LNCAP (cell line): ENCODE results near the gene PLIN5.
A peak's percentile ranks its signal among the peaks of the same experiment; 100 is the strongest.

Source experiments
- TF ChIP-seq, protein P1 (sequence below): fragments of 450-650 bp; IDR thresholded peaks from 2 replicates; pipeline ENCODE4 v1.5.1; 2017; ENCODE audit warnings: mild to moderate bottlenecking

The PLIN5 gene

GRCh38 chr19:4573682-4574081, 38.7 kb upstream of the PLIN5 start:
- TF ChIP-seq, protein P1, sequence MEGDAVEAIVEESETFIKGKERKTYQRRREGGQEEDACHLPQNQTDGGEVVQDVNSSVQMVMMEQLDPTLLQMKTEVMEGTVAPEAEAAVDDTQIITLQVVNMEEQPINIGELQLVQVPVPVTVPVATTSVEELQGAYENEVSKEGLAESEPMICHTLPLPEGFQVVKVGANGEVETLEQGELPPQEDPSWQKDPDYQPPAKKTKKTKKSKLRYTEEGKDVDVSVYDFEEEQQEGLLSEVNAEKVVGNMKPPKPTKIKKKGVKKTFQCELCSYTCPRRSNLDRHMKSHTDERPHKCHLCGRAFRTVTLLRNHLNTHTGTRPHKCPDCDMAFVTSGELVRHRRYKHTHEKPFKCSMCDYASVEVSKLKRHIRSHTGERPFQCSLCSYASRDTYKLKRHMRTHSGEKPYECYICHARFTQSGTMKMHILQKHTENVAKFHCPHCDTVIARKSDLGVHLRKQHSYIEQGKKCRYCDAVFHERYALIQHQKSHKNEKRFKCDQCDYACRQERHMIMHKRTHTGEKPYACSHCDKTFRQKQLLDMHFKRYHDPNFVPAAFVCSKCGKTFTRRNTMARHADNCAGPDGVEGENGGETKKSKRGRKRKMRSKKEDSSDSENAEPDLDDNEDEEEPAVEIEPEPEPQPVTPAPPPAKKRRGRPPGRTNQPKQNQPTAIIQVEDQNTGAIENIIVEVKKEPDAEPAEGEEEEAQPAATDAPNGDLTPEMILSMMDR, result no peak

GRCh38 chr19:4571305-4571917, 36.4 kb upstream of the PLIN5 start:
- TF ChIP-seq, protein P1, result no peak

DNA sequence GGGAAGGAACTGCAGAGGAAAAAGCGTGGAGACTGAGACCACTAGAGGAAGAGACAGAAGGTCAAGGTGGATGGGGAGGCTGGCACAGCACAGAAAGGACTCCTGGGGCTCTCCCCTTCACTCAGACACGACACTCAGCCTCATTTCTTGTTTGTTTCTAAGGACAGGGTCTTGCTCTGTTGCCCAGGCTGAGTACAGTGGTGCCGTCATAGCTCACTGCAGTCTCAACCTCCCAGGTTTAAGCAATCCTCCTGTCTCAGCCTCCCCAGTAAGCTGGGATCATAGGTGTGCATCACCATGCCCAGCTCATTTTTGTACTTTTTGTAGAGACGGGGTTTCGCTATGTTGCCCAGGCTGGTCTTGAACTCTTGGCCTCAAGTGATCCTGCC, 35.9 kb upstream of the PLIN5 start:
- TF ChIP-seq, protein P1, result no peak

- TF ChIP-seq, protein P1, result no peak
Observed at GRCh38 chr19:4570402-4570801, 35.4 kb upstream of the PLIN5 start.

- TF ChIP-seq, protein P1, result no peak
Observed at GRCh38 chr19:4568886-4569285, 33.9 kb upstream of the PLIN5 start.

- TF ChIP-seq, protein P1, result peak; percentile 76
Observed at GRCh38 chr19:4567584-4568071, 32.6 kb upstream of the PLIN5 start.

DNA sequence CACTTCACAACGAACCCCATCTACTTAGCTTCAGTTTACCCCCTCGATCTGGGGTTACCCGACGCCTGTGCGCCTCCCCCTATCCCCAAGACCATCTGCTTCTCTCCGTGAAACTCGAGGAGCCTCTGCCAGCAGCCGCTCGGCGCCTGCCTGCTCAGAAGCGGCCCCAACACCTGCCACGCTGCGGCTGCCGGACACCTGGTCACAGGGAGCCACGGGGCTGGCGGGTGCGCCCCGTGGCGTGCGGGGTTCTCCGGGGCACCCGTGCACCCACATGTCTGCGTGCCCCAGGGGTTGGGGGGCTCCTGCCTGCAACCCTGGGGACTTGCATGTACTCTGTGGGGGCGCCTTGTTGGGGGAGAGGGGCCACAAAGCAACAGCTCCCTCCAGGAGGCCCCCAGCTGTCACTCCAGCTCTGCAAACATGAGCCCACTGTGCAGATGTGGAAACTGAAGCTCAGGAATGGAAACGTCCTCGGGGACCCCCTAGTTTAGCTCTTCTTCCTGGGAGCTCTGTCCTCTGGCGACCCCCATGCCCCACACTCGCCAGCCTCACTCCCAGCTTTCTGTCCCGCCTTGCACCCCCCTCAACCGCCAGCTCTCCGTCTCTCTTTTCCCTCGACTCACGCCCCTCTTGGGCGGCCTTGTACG, 31.5 kb upstream of the PLIN5 start:
- TF ChIP-seq, protein P1, result no peak
